Neural cell (in vitro differentiated cells): Measurements from ENCODE around the gene SMLR1. TPM values are rescaled to one million over a fixed set of nuclear protein-coding genes. Genes with fewer than 3 reads are reported as not detected.

ENCODE experiments used
- H2AFZ ChIP-seq: fragments of 200-600, 300-800 bp; sonication (generic), shearing (Covaris generic); 2 replicates; pipeline ENCODE4 v1.6.0; 2014; ENCODE audit warnings: low read depth, mild to moderate bottlenecking, antibody characterized with exemption, low read length, moderate library complexity
- H3F3A ChIP-seq: fragments of 200-600 bp; shearing (Covaris generic); 2 replicates; pipeline ENCODE4 v1.6.1; 2016; ENCODE audit warnings: mild to moderate bottlenecking, moderate library complexity, mixed read lengths, antibody characterized with exemption, low read length; ENCODE audit not compliant: insufficient read depth, poor library complexity, severe bottlenecking
- H3K27ac ChIP-seq: fragments of 200-600, 300-800 bp; sonication (generic), shearing (Covaris generic); 2 replicates; pipeline ENCODE4 v1.5.1; 2014; ENCODE audit warnings: mild to moderate bottlenecking, low read length, moderate library complexity
- H3K27me3 ChIP-seq: fragments of 300-800, 200-600 bp; sonication (generic), shearing (Covaris generic); 2 replicates; pipeline ENCODE4 v1.6.0; 2014; ENCODE audit warnings: mild to moderate bottlenecking, low read depth, low read length, moderate library complexity; ENCODE audit not compliant: insufficient read depth
- H3K36me3 ChIP-seq: fragments of 300-800, 200-600 bp; sonication (generic), shearing (Covaris generic); 2 replicates; pipeline ENCODE4 v1.5.1; 2014; ENCODE audit warnings: mild to moderate bottlenecking, antibody characterized with exemption, low read length, moderate library complexity; ENCODE audit not compliant: insufficient read depth
- H3K4me2 ChIP-seq: fragments of 300-800, 200-600 bp; sonication (generic), shearing (Covaris generic); 2 replicates; pipeline ENCODE4 v1.6.0; 2014; ENCODE audit warnings: mild to moderate bottlenecking, low read length
- H3K4me3 ChIP-seq: fragments of 300-800, 200-600 bp; sonication (generic), shearing (Covaris generic); 2 replicates; pipeline ENCODE4 v1.5.1; 2014; ENCODE audit warnings: mild to moderate bottlenecking, low read length, moderate library complexity
- H3K79me2 ChIP-seq: fragments of 200-600 bp; shearing (Covaris generic); replicated peaks from 2 replicates; pipeline ENCODE4 v1.6.0; 2014; ENCODE audit warnings: mild to moderate bottlenecking, low read length, moderate library complexity; ENCODE audit not compliant: insufficient read depth
- H3K9ac ChIP-seq: fragments of 300-800, 200-600 bp; sonication (generic), shearing (Covaris generic); 2 replicates; pipeline ENCODE4 v1.6.1; 2016; ENCODE audit warnings: mild to moderate bottlenecking, low read length, mixed read lengths
- H3K9me2 ChIP-seq: fragments of 200-600 bp; shearing (Covaris generic); 2 replicates; pipeline ENCODE4 v1.6.1; 2016; ENCODE audit warnings: mild to moderate bottlenecking, low read length, mixed read lengths; ENCODE audit not compliant: insufficient read depth
- H3K9me3 ChIP-seq: fragments of 200-600, 300-800 bp; sonication (generic), shearing (Covaris generic); 2 replicates; pipeline ENCODE4 v1.6.1; 2016; ENCODE audit warnings: mild to moderate bottlenecking, mixed run types, low read length, moderate library complexity, mixed read lengths
- H4K20me1 ChIP-seq: fragments of 200-600 bp; shearing (Covaris generic); 2 replicates; pipeline ENCODE4 v1.6.1; 2016; ENCODE audit warnings: mild to moderate bottlenecking, mixed run types; ENCODE audit not compliant: insufficient read depth
- CTCF ChIP-seq: fragments of 450-650 bp; IDR thresholded peaks from 2 replicates; pipeline ENCODE4 v1.5.1; 2014; ENCODE audit warnings: antibody characterized with exemption, mild to moderate bottlenecking, moderate library complexity; ENCODE audit not compliant: poor library complexity, severe bottlenecking
- RAD21 ChIP-seq: fragments of 450-650 bp; conservative IDR thresholded peaks from 2 replicates; pipeline ENCODE4 v1.6.1; 2014; ENCODE audit warnings: antibody characterized with exemption, mild to moderate bottlenecking, moderate library complexity
- SMC3 ChIP-seq: fragments of 450-650 bp; conservative IDR thresholded peaks from 2 replicates; pipeline ENCODE4 v1.6.1; 2014; ENCODE audit warnings: antibody characterized with exemption, mild to moderate bottlenecking, moderate library complexity; ENCODE audit not compliant: poor library complexity
- TAF1 ChIP-seq: IDR thresholded peaks from 2 replicates; pipeline ENCODE4 v1.6.1; 2012; ENCODE audit warnings: low read depth
- polyA plus RNA-seq: library from polyadenylated mRNA; depleted of rRNA; stranded (reverse); fragments of >200 nt; gene quantifications from 2 replicates; pipeline ENCODE4 v1.2.3, GENCODE V29; 2014

SMLR1 gene
- polyA plus RNA-seq, 1 donor from 2014 or later: not detected

- Histone ChIP-seq H3K9me3 (no peaks in the 10 kb centered on the region), H3K9ac (no peak overlapping the region), H3K9me2 (no peaks in the 10 kb centered on the region), H4K20me1 (no peaks in the 10 kb centered on the region), H3K27me3 (no peaks in the 10 kb centered on the region), H3K4me2 (no peak overlapping the region), H3K4me3 (no peak overlapping the region), H3K27ac (no peak overlapping the region), H2AFZ (no peak overlapping the region), H3K79me2 (no peaks in the 10 kb centered on the region), H3F3A (no peaks in the 10 kb centered on the region), H3K36me3 (no peaks in the 10 kb centered on the region)
- peak; percentile 95 for TF ChIP-seq CTCF
- TF ChIP-seq RAD21: peak; percentile 98
- TF ChIP-seq TAF1: no peak
- TF ChIP-seq SMC3: peak; percentile 99
These were observed 58.4 kb downstream of the SMLR1 start for GRCh38 chr6:130885392-130886192.

Other genes starting within 250 kb of the SMLR1 start
- 13.5 and 28.0 TPM in 2 replicates for gene EPB41L2, start 235.8 kb downstream of the SMLR1 start, polyA plus RNA-seq